Tibial nerve (tissue), 4 donors: ENCODE data around the gene PNPLA6. TPM values are rescaled to one million over a fixed set of nuclear protein-coding genes. Genes with fewer than 3 reads are reported as not detected.

Experiments used
- DNase-seq, 2 donors: peaks; one replicate each; pipeline ENCODE4 v3.0.0-alpha.2; 2019; ENCODE audit warnings: low spot score in 2 of 2
- H3K27ac ChIP-seq, 4 donors: fragments of 200-600 bp; sonication (generic) in 3 of 4; one replicate each; pipeline ENCODE4 v1.5.1; 2017 to 2019; ENCODE audit warnings: mild to moderate bottlenecking in 1 of 4
- H3K27me3 ChIP-seq, 2 donors: fragments of 200-600 bp; sonication (generic) in 1 of 2; one replicate each; pipeline versions ENCODE4 v1.5.1 to v1.6.0; 2017 to 2019
- H3K36me3 ChIP-seq, 3 donors: fragments of 200-600 bp; sonication (generic); one replicate each; pipeline ENCODE4 v1.5.1; 2018 to 2019
- H3K4me1 ChIP-seq, 4 donors: fragments of 200-600 bp; sonication (generic) in 3 of 4; one replicate each; pipeline ENCODE4 v1.5.1; 2017 to 2019
- H3K4me3 ChIP-seq, 4 donors: fragments of 200-600 bp; sonication (generic) in 3 of 4; one replicate each; pipeline ENCODE4 v1.5.1; 2017 to 2019; ENCODE audit warnings: mild to moderate bottlenecking in 1 of 4, moderate library complexity in 1 of 4
- H3K9me3 ChIP-seq, 4 donors: fragments of 200-600 bp; sonication (generic) in 3 of 4; one replicate each; pipeline ENCODE4 v1.5.1; 2017 to 2019
- CTCF ChIP-seq, 5 experiments: fragments of 200-600 bp in 3 of 5; fragments of 450-650 bp in 2 of 5; sonication (generic) in 3 of 5; IDR thresholded peaks; one replicate each; pipeline ENCODE4 v1.5.1; 2016 to 2019; ENCODE audit warnings: antibody characterized with exemption in 5 of 5, mild to moderate bottlenecking in 3 of 5, moderate library complexity in 2 of 5
- EP300 ChIP-seq, 2 donors: sonication (generic); formaldehyde crosslinking; IDR thresholded peaks; one replicate each; pipeline ENCODE4 v1.6.1; 2017; ENCODE audit warnings: antibody characterized with exemption in 2 of 2, mild to moderate bottlenecking in 1 of 2
- POLR2A ChIP-seq, 2 donors: fragments of 450-650 bp; IDR thresholded peaks; one replicate each; pipeline ENCODE4 v1.6.1; 2017; ENCODE audit warnings: antibody characterized with exemption in 2 of 2, mild to moderate bottlenecking in 2 of 2, moderate library complexity in 2 of 2
- WGBS, 2 donors: methylation state at CpG; one replicate each; pipeline ENCODE4 v1.1.5; 2018; 5-methylcytosine and 5-hydroxymethylcytosine counted together
- total RNA-seq, 4 donors: library from RNA; depleted of rRNA; stranded (reverse); fragments of >200 nt; gene quantifications; one replicate each; pipeline ENCODE4 v1.1.0, GENCODE V29; 2016

PNPLA6 gene
- total RNA-seq, 4 donors from 2014 or later, result 66.3 to 138 (median 68.3) TPM

DNA sequence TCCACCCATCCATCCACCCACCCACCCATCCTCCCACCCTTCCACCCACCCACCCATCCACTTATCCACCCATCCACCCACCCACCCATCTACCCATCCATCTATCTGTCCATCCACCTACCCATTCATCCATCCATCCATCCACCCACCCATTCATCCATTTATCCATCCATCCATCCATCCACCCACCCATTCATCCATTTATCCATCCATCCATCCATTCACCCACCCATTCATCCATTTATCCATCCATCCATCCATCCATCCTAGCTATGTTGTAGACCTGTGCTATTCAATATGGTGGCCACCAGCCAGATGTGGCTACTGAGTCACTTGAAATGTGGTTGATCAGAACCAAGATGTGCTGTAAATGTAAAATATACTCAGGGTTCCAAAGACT is 65.2 kb downstream of the PNPLA6 start:
- Histone ChIP-seq H3K36me3 (no peaks in the 10 kb centered on the region), H3K9me3 (no peaks in the 10 kb centered on the region), H3K4me1 (peaks cover 0 to 6% (median 2%) of the 10 kb centered on the region in 4 donors), H3K4me3 (no peak overlapping the region), H3K27ac (no peak overlapping the region), H3K27me3 (peaks cover 0 to 52% of the 10 kb centered on the region in 2 donors)
- no peak for DNase-seq
- TF ChIP-seq EP300 (IDR thresholded peaks at IDR 0.05) (no peak), POLR2A (IDR thresholded peaks at IDR 0.05) (no peak), CTCF (IDR thresholded peaks at IDR 0.05) (no peak)

GRCh38 chr19:7602240-7602934 is 66.9 kb downstream of the PNPLA6 start:
- 42 to 47% methylated on average over 15 of the region's 15 CpGs for WGBS, 2 donors
- Histone ChIP-seq H3K9me3 (no peaks in the 10 kb centered on the region), H3K36me3 (no peaks in the 10 kb centered on the region), H3K4me3 (no peak overlapping the region), H3K4me1 (no peaks in the 10 kb centered on the region), H3K27me3 (peaks cover 0 to 52% of the 10 kb centered on the region in 2 donors), H3K27ac (no peak overlapping the region)
- DNase-seq, result no peak
- TF ChIP-seq CTCF (IDR thresholded peaks at IDR 0.05) (no peak), EP300 (IDR thresholded peaks at IDR 0.05) (no peak), POLR2A (IDR thresholded peaks at IDR 0.05) (no peak)

GRCh38 chr19:7602935-7603497 is 67.5 kb downstream of the PNPLA6 start:
- Histone ChIP-seq H3K9me3 (no peaks in the 10 kb centered on the region), H3K27me3 (peaks cover 0 to 46% of the 10 kb centered on the region in 2 donors), H3K27ac (no peak overlapping the region), H3K4me3 (no peak overlapping the region), H3K36me3 (no peaks in the 10 kb centered on the region), H3K4me1 (no peaks in the 10 kb centered on the region)
- DNase-seq, result no peak
- no peak for TF ChIP-seq EP300 (IDR thresholded peaks at IDR 0.05)
- no peak for TF ChIP-seq CTCF (IDR thresholded peaks at IDR 0.05)
- no peak for TF ChIP-seq POLR2A (IDR thresholded peaks at IDR 0.05)
- 81 to 84% methylated on average over 11 of the region's 11 CpGs for WGBS, 2 donors

DNA sequence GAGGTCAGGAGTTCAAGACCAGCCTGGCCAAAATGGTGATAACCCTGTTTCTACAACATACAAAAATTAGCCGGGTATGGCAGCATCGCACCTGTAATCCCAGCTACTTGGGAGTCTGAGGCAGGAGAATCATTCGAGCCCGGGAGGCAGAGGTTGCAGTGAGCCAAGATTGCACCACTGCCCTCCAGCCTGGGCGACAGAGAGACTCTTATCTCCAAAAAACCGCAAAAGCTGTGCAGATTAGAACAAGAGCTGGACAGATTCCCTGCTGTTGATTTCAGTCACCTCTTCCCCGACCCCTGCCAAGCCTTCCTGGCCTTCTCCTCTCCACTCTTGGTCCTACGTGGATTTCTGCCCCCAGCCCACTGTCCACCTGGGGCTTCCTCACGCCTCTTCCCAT is 68.4 kb downstream of the PNPLA6 start:
- H3K27me3 ChIP-seq, result peaks cover 0 to 36% of the 10 kb centered on the region in 2 donors
- no peaks in the 10 kb centered on the region for H3K4me1 ChIP-seq
- 82% methylated on average over 9 of the region's 9 CpGs for WGBS, 2 donors
- TF ChIP-seq POLR2A (IDR thresholded peaks at IDR 0.05), result no peak
- no peak for TF ChIP-seq EP300 (IDR thresholded peaks at IDR 0.05)
- no peak for TF ChIP-seq CTCF (IDR thresholded peaks at IDR 0.05)
- H3K27ac ChIP-seq, result no peak overlapping the region
- H3K4me3 ChIP-seq, result no peak overlapping the region
- H3K36me3 ChIP-seq, result no peaks in the 10 kb centered on the region
- no peak for DNase-seq
- H3K9me3 ChIP-seq, result no peaks in the 10 kb centered on the region

GRCh38 chr19:7605490-7606222 is 70.1 kb downstream of the PNPLA6 start:
- Histone ChIP-seq H3K27ac (no peak overlapping the region), H3K36me3 (no peaks in the 10 kb centered on the region), H3K4me1 (no peaks in the 10 kb centered on the region), H3K27me3 (peaks cover 0 to 35% of the 10 kb centered on the region in 2 donors), H3K9me3 (no peaks in the 10 kb centered on the region), H3K4me3 (no peak overlapping the region)
- DNase-seq, result no peak
- 72 to 77% methylated on average over 14 of the region's 14 CpGs for WGBS, 2 donors
- TF ChIP-seq EP300 (IDR thresholded peaks at IDR 0.05) (no peak), POLR2A (IDR thresholded peaks at IDR 0.05) (no peak), CTCF (IDR thresholded peaks at IDR 0.05) (no peak)
